Stimulated activated CD8-positive, alpha-beta memory T cell treated with anti-CD3 and anti-CD28 coated beads, Interleukin-15, amount 100 ng/mL, for 1 hour (primary cell): ENCODE data around the gene TAF4B.
"Not testable (repeated sequence)": the region's sequence is repeated elsewhere in the genome, so short reads cannot be mapped to it uniquely, and the experiment has no call there.

Experiments
- DNase-seq: peaks from one replicate; pipeline ENCODE4 v3.0.0-alpha.2; 2020; ENCODE audit warnings: low read depth

TAF4B gene

GRCh38 chr18:26233208-26233607 lies 7.0 kb downstream of the TAF4B start:
- DNase-seq = no peak

- not testable (repeated sequence) for DNase-seq
Measured at GRCh38 chr18:26237363-26237762, 11.1 kb downstream of the TAF4B start.

- DNase-seq = not testable (repeated sequence)
Measured at GRCh38 chr18:26238718-26239117, 12.5 kb downstream of the TAF4B start.

- DNase-seq = not testable (repeated sequence)
Measured at GRCh38 chr18:26242392-26242791, 16.1 kb downstream of the TAF4B start.

- not testable (repeated sequence) for DNase-seq
Measured at GRCh38 chr18:26245434-26245833, 19.2 kb downstream of the TAF4B start.

GRCh38 chr18:26252411-26252810 lies 26.2 kb downstream of the TAF4B start:
- DNase-seq = no peak

GRCh38 chr18:26254808-26255207 lies 28.6 kb downstream of the TAF4B start:
- not testable (repeated sequence) for DNase-seq

GRCh38 chr18:26255695-26256622 lies 29.7 kb downstream of the TAF4B start:
- no peak for DNase-seq

GRCh38 chr18:26258711-26259110 lies 32.5 kb downstream of the TAF4B start:
- no peak for DNase-seq

GRCh38 chr18:26259416-26259815 lies 33.2 kb downstream of the TAF4B start:
- DNase-seq = not testable (repeated sequence)

GRCh38 chr18:26262156-26262555 lies 35.9 kb downstream of the TAF4B start:
- no peak for DNase-seq

- no peak for DNase-seq
Measured at GRCh38 chr18:26267357-26267930, 41.2 kb downstream of the TAF4B start.

- DNase-seq = no peak
Measured at GRCh38 chr18:26268454-26268853, 42.2 kb downstream of the TAF4B start.

- DNase-seq = no peak
Measured at GRCh38 chr18:26271917-26272549, 45.8 kb downstream of the TAF4B start.

- DNase-seq = no peak
Measured at GRCh38 chr18:26277374-26277773, 51.1 kb downstream of the TAF4B start.

- no peak for DNase-seq
Measured at GRCh38 chr18:26279428-26279827, 53.2 kb downstream of the TAF4B start.

GRCh38 chr18:26286008-26286407 lies 59.8 kb downstream of the TAF4B start:
- no peak for DNase-seq

GRCh38 chr18:26287644-26288043 lies 61.4 kb downstream of the TAF4B start:
- no peak for DNase-seq

GRCh38 chr18:26290385-26290784 lies 64.1 kb downstream of the TAF4B start:
- no peak for DNase-seq

- DNase-seq = no peak
Measured at GRCh38 chr18:26293982-26294381, 67.7 kb downstream of the TAF4B start.

GRCh38 chr18:26298107-26298506 lies 71.9 kb downstream of the TAF4B start:
- DNase-seq = no peak

- DNase-seq = no peak
Measured at GRCh38 chr18:26301681-26302080, 75.4 kb downstream of the TAF4B start.

GRCh38 chr18:26303222-26303621 lies 77.0 kb downstream of the TAF4B start:
- not testable (repeated sequence) for DNase-seq
